GM21737 (cell line): ENCODE data around the gene ACSS1.

Experiments used
- ATAC-seq: cut with Tn5 transposase; IDR thresholded peaks from one replicate; pipeline ENCODE4 v1.9.1; 2021; ENCODE audit warnings: mild to moderate bottlenecking, moderate library complexity; ENCODE audit not compliant: unreplicated experiment

The ACSS1 gene

GRCh38 chr20:24961384-24962181 is 96.4 kb downstream of the ACSS1 start:
- no peak for ATAC-seq

DNA sequence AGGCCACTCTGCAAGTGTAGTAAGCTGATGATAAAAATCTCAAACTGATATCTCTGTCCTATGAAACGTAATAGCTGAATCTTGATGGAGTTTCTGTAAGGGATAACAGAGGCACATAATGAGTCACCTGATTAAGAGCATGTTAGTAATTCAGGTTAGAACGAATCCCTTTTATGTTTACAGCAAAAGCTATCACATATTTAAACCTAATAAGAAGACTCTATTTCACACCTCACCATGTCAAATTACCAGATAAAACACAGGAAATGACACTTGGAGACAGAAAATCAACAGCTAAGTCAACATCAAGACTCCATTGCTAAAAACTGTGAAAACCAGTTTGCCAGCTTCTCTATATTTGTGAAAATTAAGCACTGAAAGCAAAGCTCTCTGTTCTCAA is 97.1 kb downstream of the ACSS1 start:
- no peak for ATAC-seq

GRCh38 chr20:24960302-24960801 is 97.6 kb downstream of the ACSS1 start:
- no peak for ATAC-seq

DNA sequence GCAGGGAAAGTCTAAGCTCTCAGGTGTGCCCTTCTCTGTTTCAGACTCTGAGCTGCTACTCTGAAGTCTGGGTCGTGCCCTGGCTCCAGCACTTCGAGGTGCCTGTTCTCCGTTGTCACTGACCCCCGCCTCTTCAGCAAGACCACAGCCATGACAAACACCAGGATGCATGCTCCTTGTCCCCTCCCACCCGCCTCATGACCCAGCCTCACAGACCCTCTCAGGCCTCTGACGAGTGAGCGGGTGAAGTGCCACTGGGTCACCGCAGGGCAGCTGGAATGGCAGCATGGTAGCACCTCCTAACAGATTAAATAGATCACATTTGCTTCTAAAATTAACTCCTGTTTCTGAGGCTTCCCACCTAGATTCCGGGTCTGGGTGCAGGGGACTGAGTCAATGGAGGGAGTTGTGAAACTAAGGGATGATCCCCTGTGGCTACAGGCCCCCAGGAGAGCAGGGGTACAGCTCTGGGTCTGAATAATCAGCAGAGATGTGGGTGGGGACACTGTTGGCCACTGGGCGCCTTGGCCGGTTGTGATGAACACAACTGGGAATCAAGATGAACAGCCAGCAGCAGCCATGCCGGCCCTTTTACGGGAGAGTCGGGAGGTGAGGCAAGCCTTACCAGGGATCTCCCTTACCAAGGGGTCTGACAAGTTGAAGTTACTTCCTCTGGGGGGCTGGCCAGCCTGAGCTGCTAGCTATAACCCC is 98.2 kb downstream of the ACSS1 start:
- ATAC-seq = no peak

GRCh38 chr20:24958506-24959385 is 99.2 kb downstream of the ACSS1 start:
- no peak for ATAC-seq

GRCh38 chr20:24957326-24958016 is 100.5 kb downstream of the ACSS1 start:
- no peak for ATAC-seq
